Measurements from ENCODE around the gene SLIT1. TPM values are rescaled to one million over a fixed set of nuclear protein-coding genes. Genes with fewer than 3 reads are reported as not detected.

Gene SLIT1
- total and polyA plus RNA-seq, 8 donors = 0.20 to 7.0 (median 3.7) TPM

DNA sequence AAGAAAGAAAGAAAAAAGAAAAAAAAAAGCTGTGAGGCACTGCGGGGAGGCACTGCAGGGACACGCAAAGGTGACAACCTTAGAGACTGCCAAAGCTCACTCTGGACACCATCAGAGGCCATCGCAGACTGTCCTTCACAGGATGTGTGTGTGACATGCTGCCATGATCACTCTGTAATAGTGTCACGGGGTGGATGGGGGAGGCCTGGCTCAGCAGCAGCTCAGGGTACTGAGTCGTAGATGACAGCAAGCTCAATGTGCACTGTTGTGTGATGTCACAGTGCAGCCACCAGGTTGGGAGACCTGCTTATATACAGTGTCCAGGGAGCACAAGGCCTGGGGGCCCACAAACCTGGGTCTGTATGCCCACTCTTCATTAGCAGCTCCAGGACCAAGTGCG lies 83.3 kb downstream of the SLIT1 start:
- DNase-seq = no peak
- Histone ChIP-seq H3K4me3 (no peak overlapping the region), H3K27me3 (peaks cover 0 to 9% of the 10 kb centered on the region in 2 donors), H3K27ac (no peak overlapping the region), H3K4me1 (no peaks in the 10 kb centered on the region), H3K9me3 (no peaks in the 10 kb centered on the region), H3K36me3 (no peaks in the 10 kb centered on the region)
- ATAC-seq = no peak
- intact Hi-C loops (cut with DNase I) = no loop called here
- TF ChIP-seq, protein P1, sequence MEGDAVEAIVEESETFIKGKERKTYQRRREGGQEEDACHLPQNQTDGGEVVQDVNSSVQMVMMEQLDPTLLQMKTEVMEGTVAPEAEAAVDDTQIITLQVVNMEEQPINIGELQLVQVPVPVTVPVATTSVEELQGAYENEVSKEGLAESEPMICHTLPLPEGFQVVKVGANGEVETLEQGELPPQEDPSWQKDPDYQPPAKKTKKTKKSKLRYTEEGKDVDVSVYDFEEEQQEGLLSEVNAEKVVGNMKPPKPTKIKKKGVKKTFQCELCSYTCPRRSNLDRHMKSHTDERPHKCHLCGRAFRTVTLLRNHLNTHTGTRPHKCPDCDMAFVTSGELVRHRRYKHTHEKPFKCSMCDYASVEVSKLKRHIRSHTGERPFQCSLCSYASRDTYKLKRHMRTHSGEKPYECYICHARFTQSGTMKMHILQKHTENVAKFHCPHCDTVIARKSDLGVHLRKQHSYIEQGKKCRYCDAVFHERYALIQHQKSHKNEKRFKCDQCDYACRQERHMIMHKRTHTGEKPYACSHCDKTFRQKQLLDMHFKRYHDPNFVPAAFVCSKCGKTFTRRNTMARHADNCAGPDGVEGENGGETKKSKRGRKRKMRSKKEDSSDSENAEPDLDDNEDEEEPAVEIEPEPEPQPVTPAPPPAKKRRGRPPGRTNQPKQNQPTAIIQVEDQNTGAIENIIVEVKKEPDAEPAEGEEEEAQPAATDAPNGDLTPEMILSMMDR (IDR thresholded peaks at IDR 0.05) = no peak

DNA sequence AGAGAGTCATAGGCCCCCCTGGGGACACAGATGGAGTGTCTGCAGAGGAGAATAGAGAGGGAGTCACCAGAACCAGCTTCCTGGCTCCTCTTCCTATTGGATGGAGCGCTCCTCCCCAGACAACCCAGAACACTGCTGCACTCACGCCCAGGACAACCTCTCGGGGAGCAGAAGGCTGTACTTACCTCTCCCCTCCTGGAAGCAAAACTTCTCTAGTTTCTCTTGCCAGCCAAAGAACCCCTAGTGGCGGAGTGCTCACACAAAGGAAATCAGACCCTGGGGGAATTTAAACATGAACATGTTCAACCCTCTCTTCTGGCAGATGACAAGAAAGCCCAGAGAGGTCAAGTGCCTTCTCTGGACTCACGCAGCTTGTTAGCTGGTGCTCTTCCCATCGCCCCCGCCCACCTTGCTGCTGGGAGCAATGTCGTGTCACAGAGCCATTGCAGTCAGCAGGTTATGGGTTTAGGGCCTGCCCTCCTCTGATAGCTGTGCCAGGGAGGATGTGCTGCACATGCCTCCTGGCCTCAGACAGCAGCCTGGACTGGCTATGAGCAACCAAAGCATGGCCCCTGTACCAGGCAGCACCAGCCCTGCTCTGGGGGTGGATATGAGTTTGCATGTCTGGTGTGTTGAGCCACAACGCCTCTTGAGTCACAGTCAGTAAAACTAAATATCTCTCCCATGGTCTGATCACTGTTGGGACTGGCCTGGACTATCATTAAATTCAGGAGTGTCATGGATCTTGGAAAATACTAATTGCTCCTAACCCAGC lies 84.4 kb downstream of the SLIT1 start:
- DNase-seq (no peak), ATAC-seq (no peak)
- H3K9me3 ChIP-seq = no peaks in the 10 kb centered on the region
- intact Hi-C loops (cut with DNase I) = no loop called here
- no peaks in the 10 kb centered on the region for H3K4me1 ChIP-seq
- H3K27ac ChIP-seq = no peak overlapping the region
- no peak overlapping the region for H3K4me3 ChIP-seq
- H3K27me3 ChIP-seq = peaks cover 0 to 20% of the 10 kb centered on the region in 2 donors
- TF ChIP-seq, protein P1 (IDR thresholded peaks at IDR 0.05) = no peak
- no peaks in the 10 kb centered on the region for H3K36me3 ChIP-seq

DNA sequence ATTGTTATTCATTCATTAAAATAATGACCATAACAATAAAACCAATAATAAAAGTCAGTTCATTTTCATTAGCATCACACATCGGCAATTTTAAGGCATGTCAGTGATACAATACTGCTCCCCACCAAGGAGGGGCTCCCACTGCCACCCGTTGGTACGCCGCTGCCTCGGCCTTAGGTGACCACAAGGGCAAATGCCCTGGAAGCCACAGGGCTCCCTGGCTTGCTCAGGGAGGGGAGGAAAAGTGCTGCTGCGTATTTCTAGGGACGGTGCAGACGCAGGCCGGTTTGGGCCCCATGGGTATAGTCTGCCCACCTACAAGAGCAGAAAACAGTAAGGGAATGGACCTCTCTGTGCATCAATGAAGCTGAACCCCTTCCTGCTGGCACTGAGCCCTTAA lies 85.1 kb downstream of the SLIT1 start:
- H3K27me3 ChIP-seq = peaks cover 0 to 27% of the 10 kb centered on the region in 2 donors
- no peak for ATAC-seq
- no peaks in the 10 kb centered on the region for H3K9me3 ChIP-seq
- intact Hi-C loops (cut with DNase I) = no loop called here
- no peak overlapping the region for H3K4me3 ChIP-seq
- H3K27ac ChIP-seq = no peak overlapping the region
- TF ChIP-seq, protein P1 (IDR thresholded peaks at IDR 0.05) = no peak
- no peak for DNase-seq
- H3K4me1 ChIP-seq = no peaks in the 10 kb centered on the region
- no peaks in the 10 kb centered on the region for H3K36me3 ChIP-seq

DNA sequence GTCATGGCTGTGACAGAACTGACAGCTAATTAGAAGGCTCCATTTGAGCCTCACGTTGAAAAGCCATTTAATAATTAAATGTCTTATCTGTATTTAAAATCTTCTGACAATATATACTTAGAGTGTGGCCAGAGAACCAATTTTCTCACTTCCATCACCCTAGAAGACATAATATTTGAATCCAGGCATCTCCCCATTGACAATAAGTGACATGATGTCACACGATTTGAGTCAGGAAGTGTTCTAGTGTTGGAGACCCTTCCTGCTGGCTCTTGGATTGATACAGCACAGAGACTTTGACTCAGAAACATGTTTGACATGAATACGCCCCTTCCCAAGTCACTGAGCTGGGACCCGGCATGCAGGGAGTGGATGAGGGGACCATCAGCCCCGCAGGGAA lies 85.9 kb downstream of the SLIT1 start:
- intact Hi-C loops (cut with DNase I) = no loop called here

DNA sequence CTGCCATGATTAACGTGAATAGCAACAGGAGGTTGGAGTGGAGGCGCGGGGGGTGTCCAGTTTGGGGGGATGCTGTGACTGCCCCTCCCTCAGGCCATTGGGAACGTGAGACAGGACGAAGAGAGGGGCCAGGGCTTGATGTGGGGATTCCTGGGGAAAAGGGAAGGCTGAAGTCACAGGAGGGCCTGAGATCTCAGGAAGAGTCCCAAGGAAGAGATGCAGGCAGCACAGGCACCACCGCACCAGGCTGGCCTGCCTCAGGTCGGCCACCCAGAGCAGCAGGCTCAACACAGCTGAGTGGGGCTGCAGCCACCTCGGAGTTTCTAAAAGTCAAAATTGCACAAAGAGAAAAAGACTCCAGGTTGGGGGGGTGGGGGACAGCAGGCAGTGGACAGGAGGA lies 86.7 kb downstream of the SLIT1 start:
- TF ChIP-seq, protein P1 (IDR thresholded peaks at IDR 0.05) = no peak

More for the DNA sequence above, 85.9 kb downstream of the SLIT1 start:
- ATAC-seq = no peak
- Histone ChIP-seq H3K9me3 (no peaks in the 10 kb centered on the region), H3K27me3 (peaks cover 0 to 35% of the 10 kb centered on the region in 2 donors), H3K36me3 (no peaks in the 10 kb centered on the region), H3K4me1 (no peaks in the 10 kb centered on the region), H3K4me3 (no peak overlapping the region), H3K27ac (no peak overlapping the region)
- TF ChIP-seq, protein P1 (IDR thresholded peaks at IDR 0.05) = no peak
- no peak for DNase-seq

More for the DNA sequence above, 86.7 kb downstream of the SLIT1 start:
- intact Hi-C loops (cut with DNase I) = no loop called here
- H3K4me1 ChIP-seq = no peaks in the 10 kb centered on the region
- H3K4me3 ChIP-seq = no peak overlapping the region
- DNase-seq (no peak), ATAC-seq (no peak)
- H3K36me3 ChIP-seq = no peaks in the 10 kb centered on the region
- no peaks in the 10 kb centered on the region for H3K9me3 ChIP-seq
- H3K27ac ChIP-seq = no peak overlapping the region
- H3K27me3 ChIP-seq = peaks cover 0 to 41% of the 10 kb centered on the region in 2 donors
